GM19023 (cell line): ENCODE measurements around the gene RPS27.
A peak's percentile ranks its signal among the peaks of the same experiment; 100 is the strongest.

Experiments
- ATAC-seq: cut with Tn5 transposase; IDR thresholded peaks from one replicate; pipeline ENCODE4 v1.9.1; 2021; ENCODE audit warnings: mild to moderate bottlenecking, moderate library complexity; ENCODE audit not compliant: unreplicated experiment

The RPS27 gene

GRCh38 chr1:153990468-153991150, at the start of gene RPS27:
RPS27 (plus strand) TSS chr1:153990762; CDS start chr1:153990797, 35 bp downstream.
- peak; percentile 73 for ATAC-seq

- ATAC-seq, result no peak
Observed at GRCh38 chr1:153941826-153942725, 48.5 kb upstream of the RPS27 start.

- ATAC-seq, result no peak
Observed at GRCh38 chr1:153942766-153943549, 47.6 kb upstream of the RPS27 start.

GRCh38 chr1:153944005-153944826, 46.3 kb upstream of the RPS27 start:
- no peak for ATAC-seq

- ATAC-seq, result no peak
Observed at GRCh38 chr1:153944827-153945117, 45.8 kb upstream of the RPS27 start.

GRCh38 chr1:153945131-153945794, 45.3 kb upstream of the RPS27 start:
- ATAC-seq, result peak; percentile 8

- ATAC-seq, result peak; percentile 71
Observed at GRCh38 chr1:153945795-153946621, 44.6 kb upstream of the RPS27 start.

GRCh38 chr1:153946622-153947241, 43.8 kb upstream of the RPS27 start, which contains the start of gene DENND4B:
DENND4B (minus strand) TSS chr1:153946718; CDS start chr1:153944374, 2,344 bp downstream.
- peak; percentile 67 for ATAC-seq

- no peak for ATAC-seq
Observed at GRCh38 chr1:153951183-153951582, 39.4 kb upstream of the RPS27 start.

- no peak for ATAC-seq
Observed at GRCh38 chr1:153951801-153952200, 38.8 kb upstream of the RPS27 start.

GRCh38 chr1:153953859-153954365, 36.6 kb upstream of the RPS27 start:
- ATAC-seq, result no peak

- no peak for ATAC-seq
Observed at GRCh38 chr1:153954826-153955225, 35.7 kb upstream of the RPS27 start.

GRCh38 chr1:153956997-153957715, 33.4 kb upstream of the RPS27 start:
- no peak for ATAC-seq

- ATAC-seq, result peak; percentile 5
Observed at GRCh38 chr1:153957744-153958110, 32.8 kb upstream of the RPS27 start.

GRCh38 chr1:153958111-153958960, 32.2 kb upstream of the RPS27 start, which contains the start of gene CRTC2:
CRTC2 (minus strand) TSS chr1:153958612; CDS start chr1:153958497, 115 bp downstream.
- ATAC-seq, result peak; percentile 78

- no peak for ATAC-seq
Observed at GRCh38 chr1:153958961-153959260, 31.7 kb upstream of the RPS27 start.

GRCh38 chr1:153959454-153959853, 31.1 kb upstream of the RPS27 start:
- ATAC-seq, result no peak
